H1 (cell line): ENCODE results near the gene TSHZ2. TPM values are rescaled to one million over a fixed set of nuclear protein-coding genes. Genes with fewer than 3 reads are reported as not detected.

Source experiments
- CTCF ChIA-PET: fragments of 300-600 bp; sonication (Branson Sonifier 250); formaldehyde crosslinking; loops from one replicate; lab custom pipeline; 2021; ENCODE audit not compliant: partially characterized antibody; lab: Charles Lee
- POLR2A ChIA-PET: fragments of 300-600 bp; sonication (Branson Sonifier 250); formaldehyde crosslinking; loops from one replicate; lab custom pipeline; 2021; ENCODE audit warnings: inconsistent platforms; ENCODE audit not compliant: partially characterized antibody; lab: Charles Lee
- DNase-seq, 2 experiments: peaks; one replicate each; pipeline versions ENCODE4 v3.0.0 to v3.0.0-alpha.2; 2010 to 2022; ENCODE audit warnings: low spot score in 2 of 2, low read depth in 1 of 2, mixed read lengths in 1 of 2
- FAIRE-seq: peaks from 2 replicates; lab custom pipeline; 2011; peaks lifted over from hg19 to GRCh38; lab: Jason Lieb, UNC
- H2AFZ ChIP-seq: 2 replicates; pipeline ENCODE4 v1.8.1; 2012; ENCODE audit warnings: low read length, inconsistent platforms
- H2AK5ac ChIP-seq: 2 replicates; pipeline ENCODE4 v1.6.1; 2013; ENCODE audit warnings: low read depth, low read length
- H2BK120ac ChIP-seq: replicated peaks from 2 replicates; pipeline ENCODE3; 2013; ENCODE audit warnings: low read depth, low read length, inconsistent platforms
- H2BK12ac ChIP-seq: 2 replicates; pipeline ENCODE4 v1.6.1; 2013; ENCODE audit warnings: low read depth, low read length
- H2BK15ac ChIP-seq: 2 replicates; pipeline ENCODE4 v1.6.1; 2013; ENCODE audit warnings: low read length
- H2BK20ac ChIP-seq: 2 replicates; pipeline ENCODE4 v1.6.1; 2013; ENCODE audit warnings: low read length
- H2BK5ac ChIP-seq: 2 replicates; pipeline ENCODE4 v1.6.1; 2013; ENCODE audit warnings: low read depth, low read length
- H3K14ac ChIP-seq: 2 replicates; pipeline ENCODE4 v1.6.1; 2013; ENCODE audit warnings: inconsistent platforms; ENCODE audit not compliant: insufficient read length
- H3K18ac ChIP-seq: 2 replicates; pipeline ENCODE4 v1.6.1; 2013; ENCODE audit warnings: low read length; ENCODE audit errors: extremely low read depth
- H3K23ac ChIP-seq: 2 replicates; pipeline ENCODE4 v1.6.1; 2013; ENCODE audit warnings: inconsistent platforms; ENCODE audit not compliant: insufficient read length
- H3K23me2 ChIP-seq: 2 replicates; pipeline ENCODE4 v1.6.1; 2013; ENCODE audit warnings: low read depth, low read length
- H3K27ac ChIP-seq: 2 replicates; pipeline ENCODE4 v1.6.1; 2011; ENCODE audit warnings: low read depth, low read length, inconsistent platforms
- H3K27me3 ChIP-seq, 4 experiments: replicated peaks in 1 of 4; 1 replicate in 1 of 4; 2 replicates in 3 of 4; pipeline versions ENCODE4 v1.6.1 to v1.8.1; 2011 to 2013; ENCODE audit warnings: low read length in 3 of 4, mild to moderate bottlenecking in 3 of 4, inconsistent platforms in 2 of 4, mixed read lengths in 2 of 4, moderate library complexity in 1 of 4; ENCODE audit not compliant: control insufficient read depth in 3 of 4, insufficient read depth in 3 of 4; ENCODE audit errors: extremely low read depth in 1 of 4
- H3K36me3 ChIP-seq, 4 experiments: 2 replicates each; pipeline versions ENCODE4 v1.6.1 to v1.8.1; 2011 to 2013; ENCODE audit warnings: mild to moderate bottlenecking in 4 of 4, low read length in 3 of 4, moderate library complexity in 2 of 4, control low read depth in 1 of 4, inconsistent platforms in 1 of 4; ENCODE audit not compliant: insufficient read depth in 4 of 4, control insufficient read depth in 2 of 4
- H3K4ac ChIP-seq: replicated peaks from 2 replicates; pipeline ENCODE3; 2013; ENCODE audit warnings: low read length, low read depth, mixed read lengths, inconsistent platforms; ENCODE audit not compliant: insufficient read length
- H3K4me1 ChIP-seq, 4 experiments: replicated peaks in 1 of 4; 1 replicate in 1 of 4; 2 replicates in 3 of 4; pipeline versions ENCODE4 v1.6.1 to v1.8.1; 2011 to 2013; ENCODE audit warnings: low read length in 3 of 4, inconsistent platforms in 2 of 4, mixed read lengths in 1 of 4; ENCODE audit not compliant: insufficient read depth in 4 of 4, control insufficient read depth in 3 of 4
- H3K4me2 ChIP-seq, 2 experiments: 2 replicates each; pipeline versions ENCODE4 v1.6.1 to v1.8.1; 2011 to 2013; ENCODE audit warnings: low read depth in 2 of 2, low read length in 2 of 2, control low read depth in 1 of 2, inconsistent platforms in 1 of 2, mild to moderate bottlenecking in 1 of 2; ENCODE audit not compliant: insufficient read depth in 1 of 2
- H3K4me3 ChIP-seq, 4 experiments: fragments of 200-600, 300-600 bp in 1 of 4; sonication (generic), shearing (Covaris generic), sonication (Bioruptor Twin) in 1 of 4; 2 replicates each; pipeline versions ENCODE4 v1.5.1 to v1.8.1; 2011 to 2016; ENCODE audit warnings: low read length in 4 of 4, low read depth in 3 of 4, control low read depth in 2 of 4, inconsistent platforms in 2 of 4, mild to moderate bottlenecking in 2 of 4, mixed read lengths in 1 of 4, moderate library complexity in 1 of 4; ENCODE audit not compliant: insufficient read depth in 2 of 4; ENCODE audit errors: extremely low read depth in 1 of 4
- H3K56ac ChIP-seq: replicated peaks from 2 replicates; pipeline ENCODE3; 2013; ENCODE audit warnings: low read depth, mild to moderate bottlenecking, mixed read lengths, low read length, inconsistent platforms; ENCODE audit not compliant: insufficient read length
- H3K79me1 ChIP-seq: 2 replicates; pipeline ENCODE4 v1.6.1; 2013; ENCODE audit warnings: low read depth, low read length, control low read depth
- H3K79me2 ChIP-seq, 2 experiments: 2 replicates each; pipeline versions ENCODE4 v1.6.1 to v1.8.1; 2012 to 2013; ENCODE audit warnings: low read length in 2 of 2, mild to moderate bottlenecking in 2 of 2, inconsistent platforms in 1 of 2; ENCODE audit not compliant: insufficient read depth in 2 of 2, control insufficient read depth in 1 of 2
- H3K9ac ChIP-seq, 4 experiments: replicated peaks in 1 of 4; 1 replicate in 1 of 4; 2 replicates in 3 of 4; pipeline versions ENCODE4 v1.6.1 to v1.8.1; 2011 to 2013; ENCODE audit warnings: low read depth in 3 of 4, low read length in 3 of 4, control low read depth in 2 of 4, mild to moderate bottlenecking in 2 of 4, moderate library complexity in 2 of 4, inconsistent platforms in 1 of 4; ENCODE audit errors: extremely low read depth in 1 of 4
- H3K9me3 ChIP-seq, 2 experiments: 2 replicates each; pipeline versions ENCODE4 v1.6.1 to v1.8.1; 2012 to 2013; ENCODE audit warnings: mild to moderate bottlenecking in 2 of 2, moderate library complexity in 2 of 2, control low read depth in 1 of 2, inconsistent platforms in 1 of 2, low read depth in 1 of 2, low read length in 1 of 2, mixed read lengths in 1 of 2; ENCODE audit not compliant: insufficient read depth in 2 of 2
- H4K20me1 ChIP-seq, 2 experiments: replicated peaks in 1 of 2; 2 replicates each; pipeline versions ENCODE3 to v1.8.1; 2011 to 2013; ENCODE audit warnings: inconsistent platforms in 2 of 2, low read length in 2 of 2, mild to moderate bottlenecking in 1 of 2; ENCODE audit not compliant: insufficient read depth in 2 of 2, control insufficient read depth in 1 of 2
- H4K5ac ChIP-seq: 2 replicates; pipeline ENCODE4 v1.6.1; 2013; ENCODE audit warnings: low read length, low read depth, mixed read lengths, inconsistent platforms; ENCODE audit not compliant: insufficient read length
- H4K8ac ChIP-seq: 2 replicates; pipeline ENCODE4 v1.8.0; 2013; ENCODE audit warnings: mild to moderate bottlenecking, moderate library complexity, low read length, inconsistent platforms; ENCODE audit not compliant: insufficient read depth; ENCODE audit errors: extremely low read depth
- H4K91ac ChIP-seq: replicated peaks from 2 replicates; pipeline ENCODE3; 2013; ENCODE audit warnings: low read length, mixed read lengths, inconsistent platforms; ENCODE audit not compliant: insufficient read length
- CHD1 ChIP-seq: IDR thresholded peaks from 2 replicates; pipeline ENCODE4 v1.6.1; 2012; ENCODE audit warnings: low read depth, low read length, improper control_type of control experiment
- CREB1 ChIP-seq: IDR thresholded peaks from 2 replicates; pipeline ENCODE4 v1.6.1; 2012; ENCODE audit warnings: inconsistent platforms
- TAF7 ChIP-seq: optimal IDR thresholded peaks from 2 replicates; pipeline ENCODE3; 2011; ENCODE audit warnings: low read depth, mild to moderate bottlenecking, inconsistent platforms, low read length, moderate library complexity, borderline replicate concordance
- WGBS, 2 experiments: shearing (Covaris generic) in 1 of 2; methylation state at CpG; one replicate each; pipeline versions ENCODE4 v1.1.6 to v1.1.7; 2013 to 2015; ENCODE audit warnings: low lambda C conversion rate in 2 of 2, mixed read lengths in 2 of 2, inconsistent platforms in 1 of 2, low coverage in 1 of 2, missing lambda C conversion rate in 1 of 2; ENCODE audit not compliant: insufficient replicate concordance in 2 of 2, insufficient coverage in 1 of 2, insufficient read length in 1 of 2; ENCODE audit errors: extremely low coverage in 1 of 2, missing lambda C conversion rate in 1 of 2; 5-methylcytosine and 5-hydroxymethylcytosine counted together
- polyA plus RNA-seq, 7 experiments: library from polyadenylated mRNA; depleted of rRNA in 3 of 7; stranded (reverse) in 5 of 7; unstranded in 2 of 7; fragments of >200 nt in 5 of 7; fragments of 200-250 nt in 2 of 7; gene quantifications; 1 replicate in 5 of 7; 2 replicates in 1 of 7; 4 replicates in 1 of 7; pipeline versions ENCODE4 v1.2.1 to v1.2.3, GENCODE V29; 2011 to 2013; ENCODE audit warnings: missing spikeins in 2 of 7, mixed read lengths in 2 of 7
- total RNA-seq: library from RNA; stranded (reverse); fragmentation: NEBNext Ultra II Directional; extraction: Animal tissue kit (Norgen Biotek cat#: 25700); gene quantifications from 2 replicates; pipeline ENCODE4 v1.2.1, GENCODE V29; 2021

Gene TSHZ2
- total and polyA plus RNA-seq, 2 of the 8 experiments (the other 6 are each of a cell fraction or from before 2014, with no cell fraction given), result 0.14 to 0.30 TPM

- Histone ChIP-seq H2BK120ac (no peak overlapping the region), H3K79me2 (no peaks in the 10 kb centered on the region), H3K27me3 (no peaks in the 10 kb centered on the region), H2BK5ac (no peak overlapping the region), H3K23me2 (no peaks in the 10 kb centered on the region), H3K4me1 (no peaks in the 10 kb centered on the region), H3K4me3 (no peak overlapping the region), H2AK5ac (no peak overlapping the region), H3K9me3 (no peaks in the 10 kb centered on the region), H3K18ac (no peak overlapping the region), H3K56ac (no peak overlapping the region), H2BK20ac (no peak overlapping the region), H2BK15ac (no peak overlapping the region), H2AFZ (no peak overlapping the region), H4K5ac (no peak overlapping the region), H4K20me1 (no peaks in the 10 kb centered on the region), H4K8ac (no peak overlapping the region), H3K9ac (no peak overlapping the region), H3K4ac (no peak overlapping the region), H4K91ac (no peak overlapping the region), H3K36me3 (no peaks in the 10 kb centered on the region), H3K4me2 (no peak overlapping the region), H3K27ac (no peak overlapping the region), H3K79me1 (no peaks in the 10 kb centered on the region), H3K14ac (no peak overlapping the region), H2BK12ac (no peak overlapping the region), H3K23ac (no peak overlapping the region)
- WGBS, 2 experiments, result 84% methylated on average over 4 of the region's 4 CpGs; no CpG with 5 or more reads in 1 of the 2 experiments
- POLR2A ChIA-PET, result no interaction called here
- CTCF ChIA-PET, result interaction anchor here (0.5 kb wide), 1 partner anchor 603 kb away, joined by 3 read pairs; no protein-coding TSS in a partner anchor
- no peak for TF ChIP-seq CHD1
- no peak for TF ChIP-seq CREB1
- TF ChIP-seq TAF7, result no peak
- FAIRE-seq, result no peak
- DNase-seq, result no peak
Observed at GRCh38 chr20:53338716-53339115, 366.6 kb downstream of the TSHZ2 start.
